ENCODE measurements around the gene PPT2. TPM values are rescaled to one million over a fixed set of nuclear protein-coding genes. Genes with fewer than 3 reads are reported as not detected.

The PPT2 gene
- total RNA-seq, 1 experiment from 2014 or later, result 46.3 TPM

DNA sequence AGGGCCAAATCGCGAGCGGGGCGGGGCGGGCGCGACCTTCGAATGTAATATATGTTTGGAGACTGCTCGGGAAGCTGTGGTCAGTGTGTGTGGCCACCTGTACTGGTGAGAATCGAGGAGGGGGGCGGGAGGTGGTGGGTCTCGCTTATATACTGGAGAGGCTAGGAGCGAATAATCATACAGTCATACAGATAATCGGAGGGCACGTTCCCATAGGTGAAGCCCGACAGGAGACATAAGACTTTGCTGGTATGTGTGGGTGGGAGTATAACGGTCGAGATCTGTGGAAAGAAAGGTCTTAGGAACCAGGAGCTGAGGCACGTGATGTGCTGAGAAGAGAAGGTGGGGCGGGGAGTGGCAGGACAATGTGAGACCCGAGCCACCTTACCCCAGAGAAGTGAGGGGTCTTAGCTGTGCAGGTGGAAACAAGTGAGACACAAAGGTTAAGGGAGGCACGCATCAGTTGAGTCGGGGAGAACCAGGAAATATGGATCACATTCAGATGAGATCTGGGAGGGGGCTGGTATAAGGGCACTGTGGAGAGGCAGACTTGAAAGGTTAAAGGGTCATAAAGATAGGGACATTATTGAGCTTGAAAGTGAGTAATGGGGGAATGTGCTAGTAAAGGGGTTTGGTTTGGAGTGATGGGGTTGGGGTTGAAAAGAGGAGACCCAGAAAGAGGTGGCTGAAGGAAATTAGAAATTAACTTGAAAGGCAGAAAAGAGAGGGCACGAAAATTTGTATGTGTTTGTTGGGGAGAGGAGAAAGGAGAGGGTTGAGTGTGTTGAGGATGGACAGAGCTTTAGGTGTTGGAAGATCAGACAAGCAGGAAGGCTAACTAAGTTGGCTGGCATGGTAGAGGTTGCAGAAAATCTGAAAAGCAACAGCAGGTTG, 24.9 kb downstream of the PPT2 start:
- Histone ChIP-seq H3K14ac (ENCODE audit: insufficient read depth, low read length) (peak overlapping the region; percentile 29; the same call in 1 of the 2 replicates), H4K8ac (replicated peaks; ENCODE audit: insufficient read length, low read depth, low read length) (no peak overlapping the region), H2BK20ac (ENCODE audit: low read depth, low read length, poor library complexity, severe bottlenecking) (no peak overlapping the region), H3K9me3 (ENCODE audit: control insufficient read depth, low read depth, low read length) (no peaks in the 10 kb centered on the region), H3K79me2 (ENCODE audit: insufficient read depth, low read length) (peaks cover 19% of the 10 kb centered on the region; the same call in 1 of the 2 replicates), H3K4me1 (ENCODE audit: insufficient read depth, low read length) (peaks cover 7% of the 10 kb centered on the region), H3K9ac (ENCODE audit: extremely low read depth, insufficient read length, low read length) (peak overlapping the region; percentile 66), H3T11ph (ENCODE audit: low read length) (no peak overlapping the region), H4K20me1 (ENCODE audit: control insufficient read depth, insufficient read depth, insufficient read length) (no peaks in the 10 kb centered on the region), H2AK5ac (ENCODE audit: insufficient read length, low read length) (no peak overlapping the region), H3K18ac (ENCODE audit: insufficient read length, low read depth, low read length) (no peak overlapping the region), H3K4ac (ENCODE audit: low read depth, low read length) (no peak overlapping the region), H2BK15ac (ENCODE audit: low read depth, low read length) (no peak overlapping the region), H2AFZ (ENCODE audit: low read length) (no peak overlapping the region), H3K56ac (ENCODE audit: insufficient read length, low read depth, low read length) (no peak overlapping the region), H3K27me3 (ENCODE audit: insufficient read depth, low read length) (no peaks in the 10 kb centered on the region), H3K23ac (ENCODE audit: insufficient read length, low read depth, low read length) (no peak overlapping the region), H3K79me1 (ENCODE audit: insufficient read depth, low read depth, low read length, poor library complexity, severe bottlenecking) (no peaks in the 10 kb centered on the region), H4K91ac (ENCODE audit: insufficient read length, low read depth, low read length) (no peak overlapping the region), H3K23me2 (ENCODE audit: insufficient read length, low read depth, low read length, poor library complexity, severe bottlenecking) (peaks cover 22% of the 10 kb centered on the region), H4K5ac (ENCODE audit: insufficient read length, low read depth, low read length) (no peak overlapping the region), H3K27ac (ENCODE audit: insufficient read length, low read depth, low read length) (no peak overlapping the region), H2BK12ac (ENCODE audit: insufficient read length, low read depth, low read length) (no peak overlapping the region), H2BK120ac (ENCODE audit: low read depth, low read length, poor library complexity, severe bottlenecking) (no peak overlapping the region), H2BK5ac (ENCODE audit: insufficient read length, low read length) (no peak overlapping the region), H3K4me2 (ENCODE audit: insufficient read depth, insufficient read length, low read length) (peak overlapping the region; percentile 83)
- Mint-ChIP-seq H3K27me3 (ENCODE audit: low read depth) (no peaks in the 10 kb centered on the region; the same call in 1 of the 2 replicates), H3K36me3 (ENCODE audit: insufficient read depth in 1 of 3, low read depth in 3 of 3) (peaks cover 22 to 51% (median 43%) of the 10 kb centered on the region in 3 experiments), H3K4me1 (peaks cover 35% of the 10 kb centered on the region in 2 experiments), H3K27ac (peak overlapping the region; percentile 98), H3K9me3 (no peaks in the 10 kb centered on the region; a peak in 1 of 5 replicates), H3K4me3 (peak overlapping the region; percentile 83 to 86)
- WGBS (ENCODE audit: extremely low coverage, insufficient read length, low lambda C conversion rate), result 100% methylated on average over 1 of the region's 24 CpGs
- TF ChIP-seq, protein P1, sequence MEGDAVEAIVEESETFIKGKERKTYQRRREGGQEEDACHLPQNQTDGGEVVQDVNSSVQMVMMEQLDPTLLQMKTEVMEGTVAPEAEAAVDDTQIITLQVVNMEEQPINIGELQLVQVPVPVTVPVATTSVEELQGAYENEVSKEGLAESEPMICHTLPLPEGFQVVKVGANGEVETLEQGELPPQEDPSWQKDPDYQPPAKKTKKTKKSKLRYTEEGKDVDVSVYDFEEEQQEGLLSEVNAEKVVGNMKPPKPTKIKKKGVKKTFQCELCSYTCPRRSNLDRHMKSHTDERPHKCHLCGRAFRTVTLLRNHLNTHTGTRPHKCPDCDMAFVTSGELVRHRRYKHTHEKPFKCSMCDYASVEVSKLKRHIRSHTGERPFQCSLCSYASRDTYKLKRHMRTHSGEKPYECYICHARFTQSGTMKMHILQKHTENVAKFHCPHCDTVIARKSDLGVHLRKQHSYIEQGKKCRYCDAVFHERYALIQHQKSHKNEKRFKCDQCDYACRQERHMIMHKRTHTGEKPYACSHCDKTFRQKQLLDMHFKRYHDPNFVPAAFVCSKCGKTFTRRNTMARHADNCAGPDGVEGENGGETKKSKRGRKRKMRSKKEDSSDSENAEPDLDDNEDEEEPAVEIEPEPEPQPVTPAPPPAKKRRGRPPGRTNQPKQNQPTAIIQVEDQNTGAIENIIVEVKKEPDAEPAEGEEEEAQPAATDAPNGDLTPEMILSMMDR (conservative IDR thresholded peaks at IDR 0.05), result no peak
- no peak for DNase-seq
